Upper lobe of right lung (tissue), 1 donor: ENCODE measurements around the gene PRKAA2. TPM values are rescaled to one million over a fixed set of nuclear protein-coding genes. Genes with fewer than 3 reads are reported as not detected.

Experiments used
- ATAC-seq: fragments of 200-7000 bp; cut with Tn5 transposase; one replicate; pipeline ENCODE4 v1.9.1; 2020; ENCODE audit warnings: mild to moderate bottlenecking, moderate library complexity
- DNase-seq: peaks from one replicate; pipeline ENCODE4 v3.0.0-alpha.2; 2020
- H3K27ac ChIP-seq: fragments of 200-600 bp; one replicate; pipeline ENCODE4 v1.8.0; 2022
- H3K27me3 ChIP-seq: fragments of 200-600 bp; one replicate; pipeline ENCODE4 v1.8.0; 2022; ENCODE audit warnings: mild to moderate bottlenecking
- H3K36me3 ChIP-seq: fragments of 200-600 bp; one replicate; pipeline ENCODE4 v1.8.0; 2022
- H3K4me1 ChIP-seq: fragments of 200-600 bp; one replicate; pipeline ENCODE4 v1.8.0; 2022
- H3K4me3 ChIP-seq: fragments of 200-600 bp; one replicate; pipeline ENCODE4 v1.8.0; 2022; ENCODE audit warnings: mild to moderate bottlenecking
- H3K9me3 ChIP-seq: fragments of 200-600 bp; one replicate; pipeline ENCODE4 v1.8.0; 2022
- CTCF ChIP-seq: fragments of 200-600 bp; IDR thresholded peaks from one replicate; pipeline ENCODE4 v1.8.0; 2022; ENCODE audit warnings: antibody characterized with exemption
- intact Hi-C: fragments of 100-400 bp; cut with DNase I; formaldehyde crosslinking; loops from one replicate; pipeline ENCODE4 v1.11.0; 2022
- total RNA-seq: library from RNA; stranded (reverse); fragmentation: NEBNext Ultra II Directional; extraction: Animal tissue kit (Norgen Biotek cat#: 25700); gene quantifications from one replicate; pipeline ENCODE4 v1.2.1, GENCODE V29; 2021
- donor health status: DM: no; HTN: yes; CAD: no; lungs with severe emphysema.

The PRKAA2 gene
- total RNA-seq, 1 donor from 2014 or later: 3.8 TPM

- H3K27ac ChIP-seq: no peak overlapping the region
- intact Hi-C loops: no loop called here
- H3K4me1 ChIP-seq: no peaks in the 10 kb centered on the region
- H3K4me3 ChIP-seq: no peak overlapping the region
- no peaks in the 10 kb centered on the region for H3K9me3 ChIP-seq
- no peaks in the 10 kb centered on the region for H3K27me3 ChIP-seq
- DNase-seq (no peak), ATAC-seq (peak; percentile 56)
- peaks cover 5% of the 10 kb centered on the region for H3K36me3 ChIP-seq
- peak; percentile 64 for TF ChIP-seq CTCF
Observed at GRCh38 chr1:56709269-56709880, 64.3 kb downstream of the PRKAA2 start.

GRCh38 chr1:56709995-56710394 lies 64.9 kb downstream of the PRKAA2 start:
- H3K4me1 ChIP-seq: no peaks in the 10 kb centered on the region
- no peak overlapping the region for H3K4me3 ChIP-seq
- H3K27ac ChIP-seq: no peak overlapping the region
- DNase-seq (no peak), ATAC-seq (no peak)
- H3K27me3 ChIP-seq: no peaks in the 10 kb centered on the region
- TF ChIP-seq CTCF: no peak
- H3K9me3 ChIP-seq: no peaks in the 10 kb centered on the region
- intact Hi-C loops: no loop called here
- peaks cover 5% of the 10 kb centered on the region for H3K36me3 ChIP-seq

- intact Hi-C loops: no loop called here
- TF ChIP-seq CTCF: no peak
Observed at GRCh38 chr1:56710646-56711045, 65.5 kb downstream of the PRKAA2 start.

GRCh38 chr1:56712150-56712549 lies 67.0 kb downstream of the PRKAA2 start:
- H3K4me3 ChIP-seq: no peak overlapping the region

More at GRCh38 chr1:56710646-56711045, 65.5 kb downstream of the PRKAA2 start:
- Histone ChIP-seq H3K36me3 (peaks cover 5% of the 10 kb centered on the region), H3K27ac (no peak overlapping the region), H3K4me1 (no peaks in the 10 kb centered on the region), H3K9me3 (no peaks in the 10 kb centered on the region), H3K27me3 (no peaks in the 10 kb centered on the region), H3K4me3 (no peak overlapping the region)
- DNase-seq (no peak), ATAC-seq (no peak)

GRCh38 chr1:56713112-56713511 lies 68.0 kb downstream of the PRKAA2 start:
- Histone ChIP-seq H3K4me1 (no peaks in the 10 kb centered on the region), H3K9me3 (no peaks in the 10 kb centered on the region), H3K4me3 (no peak overlapping the region), H3K27me3 (no peaks in the 10 kb centered on the region), H3K27ac (no peak overlapping the region), H3K36me3 (no peaks in the 10 kb centered on the region)
- DNase-seq (no peak), ATAC-seq (no peak)
- intact Hi-C loops: no loop called here
- no peak for TF ChIP-seq CTCF

More at GRCh38 chr1:56712150-56712549, 67.0 kb downstream of the PRKAA2 start:
- H3K4me1 ChIP-seq: no peaks in the 10 kb centered on the region
- no peak overlapping the region for H3K27ac ChIP-seq
- H3K9me3 ChIP-seq: no peaks in the 10 kb centered on the region
- H3K27me3 ChIP-seq: no peaks in the 10 kb centered on the region
- H3K36me3 ChIP-seq: no peaks in the 10 kb centered on the region
- DNase-seq: no peak
- no peak for TF ChIP-seq CTCF
- intact Hi-C loops: no loop called here
- no peak for ATAC-seq

GRCh38 chr1:56715156-56715555 lies 70.0 kb downstream of the PRKAA2 start:
- no peak for TF ChIP-seq CTCF

More at GRCh38 chr1:56715156-56715555, 70.0 kb downstream of the PRKAA2 start:
- Histone ChIP-seq H3K27me3 (no peaks in the 10 kb centered on the region), H3K9me3 (no peaks in the 10 kb centered on the region), H3K27ac (no peak overlapping the region), H3K36me3 (no peaks in the 10 kb centered on the region), H3K4me1 (no peaks in the 10 kb centered on the region), H3K4me3 (no peak overlapping the region)
- DNase-seq (no peak), ATAC-seq (no peak)
- intact Hi-C loops: no loop called here
